HG03064 (cell line): ENCODE results near the gene DPH7.
"Not testable (repeated sequence)": the region's sequence is repeated elsewhere in the genome, so short reads cannot be mapped to it uniquely, and the experiment has no call there.

ENCODE experiments used
- ATAC-seq: cut with Tn5 transposase; IDR thresholded peaks from one replicate; pipeline ENCODE4 v1.9.1; 2021; ENCODE audit warnings: low read depth; ENCODE audit not compliant: unreplicated experiment

The DPH7 gene

GRCh38 chr9:137521405-137521985, 57.2 kb downstream of the DPH7 start:
- no peak for ATAC-seq

GRCh38 chr9:137520614-137521404, 57.9 kb downstream of the DPH7 start:
- no peak for ATAC-seq

GRCh38 chr9:137519553-137519952, 59.2 kb downstream of the DPH7 start:
- no peak for ATAC-seq

- not testable (repeated sequence) for ATAC-seq
Observed at GRCh38 chr9:137518661-137519459, 59.9 kb downstream of the DPH7 start.

GRCh38 chr9:137516144-137516917, 62.4 kb downstream of the DPH7 start:
- no peak for ATAC-seq

GRCh38 chr9:137515338-137515724, 63.4 kb downstream of the DPH7 start:
- ATAC-seq: no peak

GRCh38 chr9:137514691-137515337, 63.9 kb downstream of the DPH7 start:
- no peak for ATAC-seq

- ATAC-seq: not testable (repeated sequence)
Observed at GRCh38 chr9:137513801-137514570, 64.7 kb downstream of the DPH7 start.

- not testable (repeated sequence) for ATAC-seq
Observed at GRCh38 chr9:137513136-137513535, 65.6 kb downstream of the DPH7 start.

- ATAC-seq: no peak
Observed at GRCh38 chr9:137511758-137512463, 66.8 kb downstream of the DPH7 start.

- not testable (repeated sequence) for ATAC-seq
Observed at GRCh38 chr9:137511126-137511525, 67.6 kb downstream of the DPH7 start.

- no peak for ATAC-seq
Observed at GRCh38 chr9:137509198-137509597, 69.5 kb downstream of the DPH7 start.

- no peak for ATAC-seq
Observed at GRCh38 chr9:137506702-137507171, 72.0 kb downstream of the DPH7 start.

GRCh38 chr9:137506274-137506673, 72.5 kb downstream of the DPH7 start:
- no peak for ATAC-seq

GRCh38 chr9:137505421-137506140, 73.1 kb downstream of the DPH7 start:
- no peak for ATAC-seq
